ENCODE results near the gene MMP1. TPM values are rescaled to one million over a fixed set of nuclear protein-coding genes. Genes with fewer than 3 reads are reported as not detected.

MMP1 gene
- total RNA-seq, 1 experiment from 2014 or later = not detected

- Histone ChIP-seq H2AFZ (ENCODE audit: low read depth, low read length, poor library complexity, severe bottlenecking) (no peak overlapping the region), H3K9ac (ENCODE audit: low read length) (no peak overlapping the region), H3K27me3 (ENCODE audit: insufficient read depth, low read length) (no peaks in the 10 kb centered on the region), H3K4me1 (ENCODE audit: control insufficient read depth in 1 of 2, insufficient read depth in 2 of 2, low read length in 2 of 2) (no peaks in the 10 kb centered on the region), H3K4me2 (ENCODE audit: low read length) (no peak overlapping the region), H3K79me2 (ENCODE audit: insufficient read depth, low read length) (no peaks in the 10 kb centered on the region), H3K9me2 (ENCODE audit: insufficient read depth) (no peaks in the 10 kb centered on the region), H3K4me3 (replicated peaks in 1 of 2; ENCODE audit: low read depth in 1 of 2, low read length in 2 of 2) (no peak overlapping the region), H3K9me3 (ENCODE audit: control insufficient read depth in 1 of 2, insufficient read depth in 1 of 2, low read depth in 1 of 2, low read length in 2 of 2) (no peaks in the 10 kb centered on the region), H4K20me1 (ENCODE audit: insufficient read depth) (no peaks in the 10 kb centered on the region), H3K27ac (ENCODE audit: low read depth, low read length) (no peak overlapping the region), H3K36me3 (ENCODE audit: control insufficient read depth in 1 of 2, insufficient read depth in 2 of 2, low read length in 2 of 2) (no peaks in the 10 kb centered on the region)
- POLR2A ChIA-PET = no interaction called here
- CTCF ChIA-PET = no interaction called here
- no peak for DNase-seq (ENCODE audit: low read depth, low spot score)
- intact Hi-C loops (cut with micrococcal nuclease) = no loop called here
- RAD21 ChIA-PET (ENCODE audit: low non-redundant PET in 1 of 2, low total read pairs in 2 of 2, uncharacterized antibody in 2 of 2, unreplicated experiment in 2 of 2) = no interaction called here
- BruUV-seq (replicated peaks) = no TSS peak
- TF ChIP-seq POLR2AphosphoS5 (IDR thresholded peaks at IDR 0.05; ENCODE audit: low read depth, low read length) = no peak
- TF ChIP-seq RAD21 (IDR thresholded peaks at IDR 0.05; ENCODE audit: low read depth) = no peak
- no peak for TF ChIP-seq ZNF274 (IDR thresholded peaks at IDR 0.05; ENCODE audit: low read depth, low read length)
- no peak for TF ChIP-seq ELF1 (IDR thresholded peaks at IDR 0.05; ENCODE audit: borderline replicate concordance, low read depth)
- no peak for TF ChIP-seq EZH2phosphoT487 (IDR thresholded peaks at IDR 0.05; ENCODE audit: borderline replicate concordance)
- TF ChIP-seq EZH2 (IDR thresholded peaks at IDR 0.05) = no peak
- no peak for TF ChIP-seq ATF3 (IDR thresholded peaks at IDR 0.05)
- no peak for ATAC-seq
These were observed 34.7 kb upstream of the MMP1 start for GRCh38 chr11:102832612-102833011.

- no TSS peak for BruUV-seq (replicated peaks)
- POLR2A ChIA-PET = no interaction called here
- no peaks in the 10 kb centered on the region for H3K9me2 ChIP-seq (ENCODE audit: insufficient read depth)
- H3K9me3 ChIP-seq (ENCODE audit: control insufficient read depth in 1 of 2, insufficient read depth in 1 of 2, low read depth in 1 of 2, low read length in 2 of 2) = no peaks in the 10 kb centered on the region
- no peaks in the 10 kb centered on the region for H3K36me3 ChIP-seq (ENCODE audit: control insufficient read depth in 1 of 2, insufficient read depth in 2 of 2, low read length in 2 of 2)
- intact Hi-C loops (cut with micrococcal nuclease) = no loop called here
- CTCF ChIA-PET = no interaction called here
- no peak overlapping the region for H3K9ac ChIP-seq (ENCODE audit: low read length)
- H4K20me1 ChIP-seq (ENCODE audit: insufficient read depth) = no peaks in the 10 kb centered on the region
- H2AFZ ChIP-seq (ENCODE audit: low read depth, low read length, poor library complexity, severe bottlenecking) = no peak overlapping the region
- no peak for DNase-seq (ENCODE audit: low read depth, low spot score)
- ATAC-seq = no peak
- H3K27ac ChIP-seq (ENCODE audit: low read depth, low read length) = no peak overlapping the region
- H3K79me2 ChIP-seq (ENCODE audit: insufficient read depth, low read length) = no peaks in the 10 kb centered on the region
- RAD21 ChIA-PET (ENCODE audit: low non-redundant PET in 1 of 2, low total read pairs in 2 of 2, uncharacterized antibody in 2 of 2, unreplicated experiment in 2 of 2) = no interaction called here
- no peak overlapping the region for H3K4me3 ChIP-seq (replicated peaks in 1 of 2; ENCODE audit: low read depth in 1 of 2, low read length in 2 of 2)
- H3K27me3 ChIP-seq (ENCODE audit: insufficient read depth, low read length) = no peaks in the 10 kb centered on the region
- H3K4me1 ChIP-seq (ENCODE audit: control insufficient read depth in 1 of 2, insufficient read depth in 2 of 2, low read length in 2 of 2) = no peaks in the 10 kb centered on the region
- no peak overlapping the region for H3K4me2 ChIP-seq (ENCODE audit: low read length)
- no peak for TF ChIP-seq ZNF274 (IDR thresholded peaks at IDR 0.05; ENCODE audit: low read depth, low read length)
- TF ChIP-seq EGR1 (IDR thresholded peaks at IDR 0.05; ENCODE audit: low read depth) = no peak
- TF ChIP-seq CTCF (IDR thresholded peaks at IDR 0.05 in 2 of 3, conservative IDR thresholded peaks at IDR 0.05 in 1 of 3; ENCODE audit: borderline replicate concordance in 1 of 3, insufficient read depth in 1 of 3, low read depth in 2 of 3, low read length in 2 of 3) = no peak
- no peak for TF ChIP-seq ATF3 (IDR thresholded peaks at IDR 0.05)
- no peak for TF ChIP-seq MAX (IDR thresholded peaks at IDR 0.05)
These were observed 33.8 kb upstream of the MMP1 start for GRCh38 chr11:102831489-102832440.
